Esophagus squamous epithelium (tissue), 4 donors: ENCODE data around the gene GLRA1. TPM values are rescaled to one million over a fixed set of nuclear protein-coding genes. Genes with fewer than 3 reads are reported as not detected.

Source experiments
- small RNA-seq, 4 donors: library from RNA; depleted of rRNA; stranded (forward); fragments of <200 nt; gene quantifications; one replicate each; pipeline ENCODE3, GENCODE V24; 2016
- total RNA-seq, 4 donors: library from RNA; depleted of rRNA; stranded (reverse); fragments of >200 nt; gene quantifications; one replicate each; pipeline ENCODE4 v1.1.0, GENCODE V29; 2016

Gene GLRA1
- total RNA-seq, 4 donors from 2014 or later, result not detected

Small RNAs within 50 kb of the gene (small RNA-seq; reads per million reads assigned to genes)
- gene RNA5SP198, result 0 to 0.14 (median 0) reads per million in 4 donors

Other genes with a start within 250 kb of the GLRA1 start
- gene SPARC, start 237.9 kb downstream of the GLRA1 start, total RNA-seq, result 100 to 1,000 TPM in 1 of 4 donors, 10 to 100 TPM in 3; 14.9 to 164 (median 61.9) TPM
- 100 to 1,000 TPM in 1 of 4 donors, 10 to 100 TPM in 3; 56.0 to 109 (median 74.5) TPM for gene ATOX1, start 166.2 kb downstream of the GLRA1 start, total RNA-seq
- 100 to 1,000 TPM in 3 of 4 donors, 10 to 100 TPM in 1; 99.8 to 119 (median 109) TPM for gene G3BP1, start 152.9 kb downstream of the GLRA1 start, total RNA-seq